Measurements from ENCODE around the gene AKAP8L. TPM values are rescaled to one million over a fixed set of nuclear protein-coding genes. Genes with fewer than 3 reads are reported as not detected.
"Not testable (repeated sequence)": the region's sequence is repeated elsewhere in the genome, so short reads cannot be mapped to it uniquely, and the experiment has no call there.

AKAP8L gene
- polyA plus RNA-seq, 1 donor, result 119 TPM

DNA sequence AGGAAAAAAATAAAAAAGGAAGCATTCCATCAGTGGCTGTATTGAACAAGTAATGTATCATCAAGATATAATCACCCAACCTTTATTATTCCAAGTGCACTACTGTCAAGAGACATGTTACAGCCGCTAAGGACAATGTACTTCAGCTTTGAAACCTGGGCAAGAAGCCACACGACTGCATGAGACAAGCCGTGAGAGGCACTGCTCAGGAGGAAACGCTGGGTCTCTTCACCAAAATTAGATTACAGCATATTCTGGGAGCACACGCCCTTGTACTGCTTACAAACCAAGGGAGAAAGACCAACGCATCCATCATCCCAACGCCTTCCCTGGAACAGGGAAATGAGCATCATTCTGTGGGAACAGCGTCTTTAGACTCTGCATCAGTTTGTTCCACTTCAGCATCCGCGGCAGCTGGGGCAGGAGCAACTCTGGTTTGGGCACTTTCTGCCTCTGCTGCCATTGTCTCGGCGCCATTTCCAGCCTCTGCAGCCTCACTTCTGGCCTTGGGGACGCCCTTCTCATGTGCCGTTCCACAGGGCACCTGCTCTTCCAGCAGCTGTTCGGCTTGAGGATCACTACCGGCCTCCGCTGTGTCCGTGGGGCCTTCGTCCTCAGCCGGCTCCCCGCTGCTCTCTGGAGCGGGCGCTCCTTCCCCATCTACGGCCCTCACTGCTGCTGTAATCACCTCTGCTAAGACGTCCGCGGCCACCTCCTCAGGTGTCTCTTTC lies 64.1 kb downstream of the AKAP8L start:
- DNase-seq, result no peak

DNA sequence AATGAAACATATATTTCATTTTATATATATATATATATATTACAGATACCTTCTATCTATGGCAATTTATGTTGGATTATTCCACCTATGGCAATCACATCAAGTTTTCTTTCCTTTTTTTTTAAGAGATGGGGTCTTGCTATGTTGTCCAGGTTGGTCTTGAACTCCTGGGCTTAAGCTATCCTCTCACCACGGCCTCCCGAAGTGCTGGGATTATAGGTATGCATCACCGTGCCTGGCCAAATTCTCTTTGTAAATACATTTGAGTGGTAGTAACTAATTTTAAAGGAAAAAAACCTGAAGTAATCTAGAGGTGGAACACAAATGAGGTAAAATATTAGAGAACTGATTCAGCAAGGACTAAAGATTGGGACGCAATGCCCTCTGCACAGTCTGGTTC lies 64.9 kb downstream of the AKAP8L start:
- DNase-seq, result no peak

DNA sequence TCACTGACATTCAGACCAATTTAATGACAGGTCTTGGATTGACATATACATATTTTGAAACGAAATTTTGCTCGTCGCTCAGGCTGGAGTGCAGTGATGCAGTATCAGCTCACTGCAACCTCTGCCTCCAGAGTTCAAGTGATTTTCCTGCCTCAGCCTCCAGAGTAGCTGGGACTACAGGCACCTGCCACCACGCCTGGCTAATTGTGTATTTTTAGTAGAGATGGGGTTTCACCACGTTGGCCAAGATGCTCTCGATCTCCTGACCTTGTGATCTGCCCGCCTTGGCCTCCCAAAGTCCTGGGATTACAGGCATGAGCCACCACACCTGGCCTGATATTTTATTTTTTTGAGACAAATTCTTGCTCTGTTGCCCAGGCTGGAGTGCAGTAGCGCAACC lies 66.3 kb downstream of the AKAP8L start:
- not testable (repeated sequence) for DNase-seq

DNA sequence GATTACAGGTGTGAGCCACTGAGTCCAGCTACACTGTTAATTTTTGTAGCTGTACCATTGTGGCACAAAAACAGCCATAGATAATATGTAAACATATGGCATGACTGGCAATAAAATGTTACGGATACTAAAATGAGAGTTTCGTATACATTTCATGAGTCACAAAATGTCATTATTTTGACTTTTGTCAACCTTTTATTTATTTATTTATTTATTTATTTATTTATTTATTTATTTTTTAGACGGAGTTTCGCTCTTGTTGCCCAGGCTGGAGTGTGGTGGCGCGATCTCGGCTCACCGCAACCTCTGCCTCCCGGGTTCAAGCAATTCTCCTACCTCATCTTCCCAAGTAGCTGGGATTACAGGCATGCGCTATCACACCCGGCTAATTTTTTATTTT lies 77.5 kb downstream of the AKAP8L start:
- not testable (repeated sequence) for DNase-seq

DNA sequence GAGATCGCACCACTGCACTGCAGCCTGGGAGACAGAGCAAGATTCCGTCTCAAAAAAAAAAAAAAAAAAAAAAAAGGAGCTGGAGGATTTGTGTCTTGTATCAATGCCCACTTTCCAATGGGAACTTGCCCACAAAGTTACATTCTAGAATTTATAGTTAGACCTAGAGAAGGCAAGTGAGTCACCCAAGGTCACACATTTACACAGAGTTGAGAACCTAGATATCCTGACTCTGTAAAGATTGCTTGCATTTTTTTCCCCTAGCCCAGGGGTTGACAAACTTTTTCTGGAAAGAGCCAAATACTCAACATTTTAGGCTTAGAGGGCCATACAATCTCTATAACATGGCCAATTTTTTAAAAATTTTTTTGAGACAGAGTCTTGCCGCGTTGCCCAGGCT lies 78.7 kb downstream of the AKAP8L start:
- DNase-seq, result no peak

DNA sequence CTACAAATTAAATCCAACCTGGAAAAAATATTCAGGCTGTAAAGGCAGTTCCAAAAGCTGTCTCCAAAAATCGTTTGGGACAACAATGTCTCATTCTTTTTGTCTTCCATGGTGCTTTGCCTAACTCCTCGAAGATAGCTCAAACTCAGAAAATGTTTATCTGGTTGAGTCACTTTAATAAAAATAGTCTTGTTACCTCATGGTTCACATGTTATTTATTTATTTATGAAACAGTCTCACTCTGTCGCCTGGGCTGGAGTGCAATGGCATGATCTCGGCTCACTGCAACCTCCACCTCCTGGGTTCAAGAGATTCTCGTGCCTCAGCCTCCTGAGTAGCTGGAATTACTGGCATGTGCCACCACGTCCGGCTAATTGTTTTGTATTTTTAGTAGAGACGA lies 81.6 kb downstream of the AKAP8L start:
- no peak for DNase-seq

DNA sequence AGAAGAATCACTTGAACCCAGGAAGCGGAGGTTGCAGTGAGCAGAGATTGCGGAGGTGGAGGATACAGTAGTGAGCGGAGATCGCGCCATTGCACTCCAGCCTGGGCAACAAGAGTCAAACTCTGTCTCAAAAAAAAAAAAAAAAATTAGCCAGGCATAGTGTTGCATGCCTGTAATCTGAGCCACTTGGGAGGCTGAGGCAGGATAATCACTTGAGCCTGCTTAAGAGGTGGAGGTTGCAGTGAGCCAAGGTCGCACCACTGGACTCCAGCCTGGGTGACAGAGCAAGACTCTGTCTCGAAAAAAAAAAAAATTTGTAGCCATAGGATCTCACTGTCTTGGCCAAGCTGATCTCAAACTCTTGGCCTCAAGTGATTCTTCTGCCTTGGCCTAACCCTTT lies 82.8 kb downstream of the AKAP8L start:
- not testable (repeated sequence) for DNase-seq

DNA sequence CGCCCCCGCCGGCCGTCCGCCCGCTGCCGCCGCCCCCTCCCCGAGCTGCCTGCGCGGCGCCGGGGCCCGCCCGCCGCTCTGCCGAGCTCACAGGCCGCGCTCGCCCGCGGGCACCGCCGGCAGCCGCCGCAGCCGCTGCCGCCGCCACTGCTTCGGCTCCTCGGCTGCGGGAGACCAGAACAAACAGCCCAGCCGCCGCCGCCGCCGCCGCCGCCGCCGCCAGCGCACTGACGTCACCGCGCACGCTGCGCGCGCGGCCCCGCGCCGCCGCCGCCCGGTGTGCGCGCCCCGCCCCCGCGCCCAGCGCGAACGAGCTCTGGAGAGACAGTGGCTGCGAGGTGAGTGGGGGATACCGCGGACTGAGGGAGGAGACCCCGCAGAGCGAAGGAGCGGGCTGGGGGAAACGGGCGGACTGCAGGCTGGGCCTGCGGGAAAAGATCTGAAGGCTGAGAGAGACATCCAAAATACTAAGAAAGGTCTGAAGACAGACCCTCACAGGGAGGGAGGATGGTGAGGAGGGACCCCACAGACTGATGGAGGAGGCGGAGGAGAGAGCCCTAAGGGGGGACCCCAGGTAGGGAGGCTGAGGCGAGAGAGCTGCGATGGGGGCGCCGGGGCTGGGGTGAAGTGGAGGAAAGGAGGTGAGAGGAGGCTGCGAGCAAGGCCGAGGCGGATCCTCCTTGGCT lies 86.3 kb downstream of the AKAP8L start, which contains the start of gene BRD4:
Gene BRD4 (minus strand): TSS at position 229 of the 686 bp plus-strand sequence. CDS start 59,440 bp downstream, outside the sequence.
- DNase-seq, result no peak

DNA sequence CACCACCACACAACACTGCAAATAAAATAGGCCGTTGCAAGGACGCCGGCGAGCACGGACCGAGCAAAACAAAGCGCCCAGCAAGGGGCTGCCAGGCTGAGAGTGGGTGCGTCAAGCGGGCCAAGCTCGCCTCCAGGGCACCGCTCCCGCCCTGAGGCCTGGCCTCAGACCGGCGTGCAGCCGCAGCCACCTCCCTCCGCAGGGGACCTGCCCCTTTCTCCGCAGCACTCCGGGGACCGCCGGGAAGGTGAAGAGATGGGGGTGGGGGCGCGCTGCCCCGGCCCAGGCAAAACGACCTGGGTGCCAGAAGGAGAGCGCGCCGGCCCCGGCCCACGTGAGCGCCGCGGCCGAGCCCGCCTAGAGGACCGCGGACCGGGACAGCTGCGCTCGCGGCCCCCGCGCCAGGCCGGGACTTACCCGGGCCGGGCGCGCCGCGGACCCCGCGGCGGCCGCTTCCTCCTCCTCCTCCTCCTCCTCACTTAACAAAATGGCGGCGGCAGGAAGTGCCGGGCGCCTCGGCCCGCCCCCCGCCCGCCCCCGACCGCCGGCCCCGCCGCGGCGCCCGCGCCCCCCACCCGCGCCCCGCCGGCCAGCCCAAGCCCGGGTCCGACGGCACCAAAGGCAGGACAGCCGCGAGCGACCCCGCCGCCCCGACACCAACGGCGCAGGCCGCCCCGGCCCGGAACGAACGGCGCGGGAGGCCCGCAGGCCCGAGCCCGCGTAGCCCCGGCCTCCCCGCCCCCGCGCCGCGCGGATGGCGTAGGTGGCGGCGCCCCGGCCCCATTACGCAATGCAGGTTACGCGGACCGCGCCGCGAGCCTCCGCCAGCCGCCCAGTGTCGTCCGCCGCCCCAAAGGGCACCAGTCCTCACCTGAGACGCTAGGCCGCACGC lies 87.1 kb downstream of the AKAP8L start:
- no peak for DNase-seq

DNA sequence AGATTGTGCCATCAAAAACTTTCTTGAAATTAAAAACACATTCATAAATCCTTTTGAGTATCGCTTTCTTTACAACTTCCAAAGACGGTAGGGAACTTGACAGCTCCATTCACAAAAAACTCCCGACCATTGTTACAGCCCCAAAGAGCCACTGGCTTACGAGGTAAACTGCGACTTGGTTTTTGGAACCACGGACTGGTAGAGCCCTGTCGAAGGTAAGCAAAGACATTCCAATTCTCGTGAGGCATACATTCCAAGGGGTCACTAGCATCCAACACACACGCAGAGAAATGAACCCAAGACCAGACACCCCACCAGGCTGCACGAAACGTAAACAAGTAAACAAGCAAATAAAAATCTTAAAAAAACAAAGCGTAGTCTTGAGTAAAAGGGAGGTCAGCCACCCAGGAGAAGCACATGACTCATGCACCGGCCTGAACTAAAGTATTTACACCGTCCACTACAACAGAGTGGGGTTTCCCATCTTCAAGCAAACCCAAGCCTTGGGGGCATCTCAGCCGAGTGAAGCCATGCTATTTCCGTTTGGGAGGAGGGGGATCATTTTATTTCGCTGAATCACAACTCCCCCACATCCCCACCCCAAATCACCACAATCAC lies 87.9 kb downstream of the AKAP8L start:
- DNase-seq, result no peak

Other genes with a start within 250 kb of the AKAP8L start
- gene NOTCH3, start 218.0 kb downstream of the AKAP8L start, polyA plus RNA-seq (ENCODE audit: insufficient read length), result 102 TPM
- gene EPHX3, start 186.5 kb downstream of the AKAP8L start, polyA plus RNA-seq (ENCODE audit: insufficient read length), result 3.9 TPM
- 63.6 TPM for gene BRD4, start 86.4 kb downstream of the AKAP8L start, polyA plus RNA-seq (ENCODE audit: insufficient read length)
- gene AKAP8, start 39.2 kb downstream of the AKAP8L start, polyA plus RNA-seq (ENCODE audit: insufficient read length), result 32.7 TPM
- 25.7 TPM for gene WIZ, start 31.0 kb upstream of the AKAP8L start, polyA plus RNA-seq (ENCODE audit: insufficient read length)
- 1.1 TPM for gene RASAL3, start 45.6 kb upstream of the AKAP8L start, polyA plus RNA-seq (ENCODE audit: insufficient read length)
- not detected for gene PGLYRP2, start 60.5 kb upstream of the AKAP8L start, polyA plus RNA-seq (ENCODE audit: insufficient read length)
- gene CYP4F22, start 89.5 kb upstream of the AKAP8L start, polyA plus RNA-seq (ENCODE audit: insufficient read length), result 0.28 TPM
- gene CYP4F8, start 196.2 kb upstream of the AKAP8L start, polyA plus RNA-seq (ENCODE audit: insufficient read length), result 0.08 TPM
- gene CYP4F3, start 221.9 kb upstream of the AKAP8L start, polyA plus RNA-seq (ENCODE audit: insufficient read length), result 1.4 TPM

All from left kidney (tissue), 2 donors.